ENCODE data around the gene SPG7. TPM values are rescaled to one million over a fixed set of nuclear protein-coding genes. Genes with fewer than 3 reads are reported as not detected.

Gene SPG7
- total and polyA plus RNA-seq, 12 donors = 69.8 to 145 (median 101) TPM

- H3K27ac ChIP-seq = no peak overlapping the region
- ATAC-seq (no peak), DNase-seq (no peak)
- no peak for TF ChIP-seq CTCF (IDR thresholded peaks at IDR 0.05)
- H3K4me1 ChIP-seq = peaks cover 0 to 3% (median 1%) of the 10 kb centered on the region in 9 donors
- H3K36me3 ChIP-seq = peaks cover 0 to 100% (median 74%) of the 10 kb centered on the region in 9 donors
- 95 to 96% methylated on average over 22 of the region's 22 CpGs for WGBS, 2 donors
- no peaks in the 10 kb centered on the region for H3K9me3 ChIP-seq
- intact Hi-C loops (cut with DNase I) = loop anchor here in 2 of 10 donors (10.0 kb wide), 2 partner anchors 218 to 228 kb away; no protein-coding TSS in a partner anchor
- no peak overlapping the region for H3K4me3 ChIP-seq
- H3K27me3 ChIP-seq = no peaks in the 10 kb centered on the region
Measured at GRCh38 chr16:89552329-89552728, 44.1 kb downstream of the SPG7 start.

- Histone ChIP-seq H3K4me1 (peaks cover 0 to 8% (median 6%) of the 10 kb centered on the region in 9 donors), H3K27ac (no peak overlapping the region), H3K27me3 (no peaks in the 10 kb centered on the region), H3K4me3 (no peak overlapping the region), H3K36me3 (peaks cover 0 to 100% (median 70%) of the 10 kb centered on the region in 9 donors), H3K9me3 (no peaks in the 10 kb centered on the region)
- intact Hi-C loops (cut with DNase I) = loop anchor here in 2 of 10 donors (10.0 kb wide), 2 partner anchors 218 to 228 kb away; no protein-coding TSS in a partner anchor
- DNase-seq (no peak), ATAC-seq (no peak)
- TF ChIP-seq CTCF (IDR thresholded peaks at IDR 0.05) = no peak
- WGBS, 2 donors = 91 to 94% methylated on average over 13 of the region's 13 CpGs
Measured at GRCh38 chr16:89552913-89553312, 44.7 kb downstream of the SPG7 start.

- WGBS, 2 donors = 87 to 90% methylated on average over 18 of the region's 18 CpGs
- ATAC-seq (no peak), DNase-seq (no peak)
- intact Hi-C loops (cut with DNase I) = loop anchor here in 2 of 10 donors (10.0 kb wide), 2 partner anchors 219 to 229 kb away; no protein-coding TSS in a partner anchor
- H3K4me3 ChIP-seq = no peak overlapping the region
- H3K9me3 ChIP-seq = no peaks in the 10 kb centered on the region
- TF ChIP-seq CTCF (IDR thresholded peaks at IDR 0.05) = no peak
- H3K36me3 ChIP-seq = peaks cover 0 to 94% (median 62%) of the 10 kb centered on the region in 9 donors
- no peaks in the 10 kb centered on the region for H3K27me3 ChIP-seq
- no peak overlapping the region for H3K27ac ChIP-seq
- peaks cover 0 to 10% (median 8%) of the 10 kb centered on the region in 9 donors for H3K4me1 ChIP-seq
Measured at GRCh38 chr16:89553733-89554132, 45.5 kb downstream of the SPG7 start.

- Histone ChIP-seq H3K4me1 (peaks cover under 1 to 15% (median 9%) of the 10 kb centered on the region in 9 donors), H3K36me3 (peaks cover 0 to 87% (median 56%) of the 10 kb centered on the region in 9 donors), H3K4me3 (no peak overlapping the region), H3K9me3 (no peaks in the 10 kb centered on the region), H3K27ac (no peak overlapping the region), H3K27me3 (no peaks in the 10 kb centered on the region)
- no peak for DNase-seq
- no peak for ATAC-seq
- 96% methylated on average over 12 of the region's 12 CpGs for WGBS, 2 donors
- intact Hi-C loops (cut with DNase I) = loop anchor here in 2 of 10 donors (10.0 kb wide), 2 partner anchors 220 to 230 kb away; no protein-coding TSS in a partner anchor
- no peak for TF ChIP-seq CTCF (IDR thresholded peaks at IDR 0.05)
Measured at GRCh38 chr16:89554343-89554742, 46.1 kb downstream of the SPG7 start.
